GM19467 (cell line): ENCODE data around the gene RABEP1.
"Not testable (repeated sequence)": the region's sequence is repeated elsewhere in the genome, so short reads cannot be mapped to it uniquely, and the experiment has no call there.

Experiments used
- ATAC-seq: cut with Tn5 transposase; IDR thresholded peaks from one replicate; pipeline ENCODE4 v1.9.1; 2021; ENCODE audit warnings: mild to moderate bottlenecking, moderate library complexity; ENCODE audit not compliant: unreplicated experiment

The RABEP1 gene

GRCh38 chr17:5418858-5419355, 136.8 kb downstream of the RABEP1 start:
- ATAC-seq = peak; percentile 34

GRCh38 chr17:5419356-5419958, 137.4 kb downstream of the RABEP1 start, which contains the start of gene NUP88:
Gene NUP88, minus strand, starts transcription at chr17:5419662. Its CDS starts 12 bp downstream, at chr17:5419650.
- ATAC-seq = peak; percentile 90

DNA sequence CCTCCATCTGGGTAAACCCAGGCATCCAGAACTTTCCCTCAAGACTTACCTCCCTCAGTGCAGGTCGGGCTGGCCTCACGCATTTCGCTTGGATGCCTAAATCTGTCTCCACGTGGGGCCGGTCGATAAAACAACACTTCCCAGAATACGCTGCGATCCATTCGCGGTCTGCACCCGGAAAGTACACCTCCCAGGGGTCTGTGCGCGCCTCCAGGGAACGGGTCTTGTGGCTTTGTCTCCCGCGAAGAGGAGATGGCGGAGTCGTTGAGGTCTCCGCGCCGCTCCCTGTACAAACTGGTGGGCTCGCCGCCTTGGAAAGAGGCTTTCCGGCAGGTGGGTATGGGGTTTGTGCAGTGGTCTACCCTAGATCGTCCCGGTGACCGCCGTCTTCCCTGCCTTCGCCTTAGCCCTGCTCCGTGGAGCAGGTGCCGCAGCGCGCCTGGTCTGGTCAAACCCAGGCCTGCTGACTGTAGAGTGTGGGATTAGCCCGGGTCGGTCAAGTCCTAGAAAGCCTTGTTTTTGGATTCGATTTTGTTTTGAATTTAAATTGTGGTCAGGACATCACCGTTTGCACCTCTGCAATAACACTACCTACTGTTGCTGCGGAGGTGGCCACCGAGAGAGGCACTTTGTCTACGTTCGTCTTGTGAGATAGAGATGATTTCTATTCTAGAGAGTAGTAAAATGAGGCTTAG, 138.0 kb downstream of the RABEP1 start, which contains the start of gene RPAIN:
Gene RPAIN, plus strand, starts transcription at position 224 of the 695 bp plus-strand sequence. Its CDS starts 29 bp downstream, at position 253.
- ATAC-seq = peak; percentile 39

DNA sequence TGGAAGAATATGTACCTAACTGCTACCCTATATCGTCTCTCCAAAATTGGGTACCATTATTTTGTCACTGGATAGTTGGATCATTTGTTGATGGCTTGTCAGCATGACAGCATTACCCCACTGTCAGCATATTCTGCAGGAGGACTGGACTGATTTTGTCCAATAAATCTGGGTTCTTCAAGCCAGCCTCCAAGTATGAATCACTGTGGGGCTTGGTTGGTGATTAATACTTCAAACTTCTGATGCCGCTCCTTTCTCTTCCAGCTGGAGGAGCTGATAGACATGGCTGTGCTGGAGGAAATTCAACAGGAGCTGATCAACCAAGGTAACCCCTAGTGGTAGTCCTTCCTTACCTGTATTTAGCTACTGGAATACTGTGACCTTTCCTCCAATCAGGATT, 140.4 kb downstream of the RABEP1 start:
- no peak for ATAC-seq

GRCh38 chr17:5424909-5425308, 142.8 kb downstream of the RABEP1 start:
- ATAC-seq = no peak

GRCh38 chr17:5425826-5426225, 143.7 kb downstream of the RABEP1 start:
- no peak for ATAC-seq

DNA sequence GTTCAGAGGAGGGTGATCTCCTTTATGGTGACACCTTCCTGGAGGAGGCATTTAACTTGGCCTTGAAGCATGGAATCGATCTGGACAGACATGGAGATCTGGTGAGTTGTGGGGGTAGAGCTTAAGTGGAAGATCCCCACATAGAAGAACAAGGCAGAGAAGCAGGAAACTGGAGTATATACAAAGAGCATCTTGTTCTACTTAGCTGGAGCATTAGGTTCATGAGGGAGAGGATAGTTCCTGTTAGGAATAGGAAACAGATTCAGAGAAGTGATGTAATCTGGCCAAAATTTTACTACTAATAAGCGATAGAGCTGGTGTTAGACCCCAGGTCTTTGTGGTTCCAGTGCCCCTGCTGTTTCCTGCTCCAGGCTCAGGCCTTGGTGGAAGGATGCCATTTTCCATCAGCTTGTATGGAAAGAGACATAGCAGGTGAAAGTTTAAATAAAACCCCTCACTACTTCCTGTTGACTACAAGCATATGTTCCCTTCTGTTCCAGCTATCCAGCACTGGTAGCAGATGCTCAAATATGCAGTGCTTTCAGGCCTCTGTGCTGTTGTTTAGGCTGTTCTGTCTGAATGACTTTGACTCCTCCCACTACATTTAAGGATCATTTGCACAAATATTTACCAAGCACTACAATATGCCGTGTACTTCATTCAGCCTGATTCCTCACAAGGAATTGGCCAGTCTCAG, 147.3 kb downstream of the RABEP1 start:
- no peak for ATAC-seq

DNA sequence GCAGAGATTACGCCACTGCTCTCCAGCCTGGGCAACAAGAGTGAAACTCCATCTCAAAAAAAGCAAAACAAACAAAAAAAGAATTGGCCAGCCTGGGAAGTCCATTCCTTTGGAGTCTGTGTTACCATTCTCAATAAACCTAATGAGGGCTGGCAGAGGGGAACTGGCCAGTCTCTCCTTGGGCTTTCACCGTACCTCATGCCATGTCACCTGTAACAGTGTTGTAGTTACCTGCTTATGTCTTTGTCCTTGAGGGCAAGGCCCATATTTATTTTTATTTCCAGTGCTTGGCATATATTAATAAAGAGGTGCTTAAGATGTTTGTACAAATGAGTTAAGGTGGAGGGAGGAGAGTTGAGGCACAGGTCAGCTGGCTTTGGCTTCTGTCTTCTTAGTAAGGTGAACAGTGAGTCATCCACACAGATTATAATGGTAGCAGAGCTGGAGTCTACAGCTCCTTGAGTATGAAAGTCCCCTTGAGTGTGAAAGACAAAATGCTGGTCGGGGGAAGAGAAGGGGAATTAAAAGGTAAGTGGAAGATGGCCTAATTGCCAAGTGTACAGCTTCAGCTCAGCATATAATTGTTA, 148.4 kb downstream of the RABEP1 start:
- ATAC-seq = no peak

DNA sequence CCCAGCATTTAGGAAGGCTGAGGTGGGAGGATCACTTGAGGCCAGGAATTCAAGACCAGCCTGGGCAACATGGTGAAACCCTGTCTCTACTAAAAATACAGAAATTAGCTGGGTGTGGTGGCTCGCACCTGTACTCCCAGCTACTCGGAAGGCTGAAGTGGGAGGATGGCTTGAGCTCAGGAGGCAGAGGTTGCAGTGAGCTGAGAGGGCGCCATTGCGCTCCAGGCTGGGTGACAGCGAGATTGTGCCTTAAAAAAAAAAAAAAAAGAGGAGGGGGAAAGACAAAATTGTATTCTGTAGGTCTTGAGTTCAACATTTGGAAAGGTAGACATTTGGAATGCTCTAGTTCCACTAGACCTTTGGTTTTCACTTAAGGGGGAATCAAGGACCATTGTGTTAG, 149.2 kb downstream of the RABEP1 start:
- not testable (repeated sequence) for ATAC-seq

GRCh38 chr17:5431949-5432556, 150.0 kb downstream of the RABEP1 start:
- ATAC-seq = no peak

DNA sequence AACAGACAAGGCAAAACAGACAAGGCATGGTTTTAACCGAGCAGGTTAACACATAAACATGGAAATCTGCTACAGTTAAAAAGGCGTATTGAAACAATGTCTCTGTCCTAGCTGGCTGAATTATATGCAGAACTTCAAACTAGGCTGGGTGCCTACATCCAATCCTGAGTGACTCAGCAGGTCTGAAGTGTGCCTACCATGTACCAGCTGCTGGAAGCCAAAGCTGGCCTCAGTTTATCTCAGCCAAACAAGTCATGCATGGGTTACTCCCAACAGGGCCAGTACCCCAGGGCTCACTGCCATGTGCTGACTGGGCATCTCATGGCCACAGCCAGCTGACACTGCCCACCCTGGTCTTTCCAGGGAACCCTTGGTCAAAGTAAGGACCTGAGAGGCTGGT, 152.9 kb downstream of the RABEP1 start:
- ATAC-seq = no peak
